Vagina (tissue), 2 donors: ENCODE results near the gene PARD3.

Source experiments
- POLR2A ChIP-seq, 2 donors: fragments of 450-650 bp; IDR thresholded peaks; one replicate each; pipeline ENCODE4 v1.6.1; 2017; ENCODE audit warnings: antibody characterized with exemption in 2 of 2, mild to moderate bottlenecking in 2 of 2, moderate library complexity in 2 of 2
- POLR2AphosphoS5 ChIP-seq, 2 donors: sonication (generic); formaldehyde crosslinking; IDR thresholded peaks; one replicate each; pipeline ENCODE4 v1.9.0; 2017; ENCODE audit warnings: antibody characterized with exemption in 2 of 2, mild to moderate bottlenecking in 2 of 2, low read depth in 1 of 2; ENCODE audit not compliant: insufficient read depth in 1 of 2
- TF ChIP-seq, protein P1 (sequence below), 3 experiments: fragments of 450-650 bp in 2 of 3; fragments of 200-600 bp in 1 of 3; sonication (generic) in 1 of 3; IDR thresholded peaks; one replicate each; pipeline ENCODE4 v1.5.1; 2017 to 2019; ENCODE audit warnings: antibody characterized with exemption in 3 of 3, mild to moderate bottlenecking in 2 of 3, moderate library complexity in 2 of 3

DNA sequence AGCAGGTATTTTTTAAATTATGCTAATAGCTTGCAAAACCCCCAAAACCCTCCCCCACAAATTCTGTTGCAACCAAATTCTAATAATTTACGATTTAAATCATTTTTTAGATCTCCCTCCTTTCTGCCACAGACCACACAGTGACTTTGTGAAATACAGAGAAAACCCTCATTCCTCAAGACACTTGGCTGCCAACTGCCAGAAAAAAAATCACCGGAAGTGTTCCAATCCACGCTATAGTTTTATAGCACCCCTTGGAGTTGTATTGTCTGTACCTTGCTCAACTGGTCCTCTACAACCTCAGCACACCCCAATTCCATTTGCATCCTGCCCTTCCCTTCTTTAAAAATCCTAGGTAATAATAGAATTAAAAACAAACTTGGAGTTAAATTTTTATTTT is 560.1 kb downstream of the PARD3 start:
- TF ChIP-seq, protein P1, sequence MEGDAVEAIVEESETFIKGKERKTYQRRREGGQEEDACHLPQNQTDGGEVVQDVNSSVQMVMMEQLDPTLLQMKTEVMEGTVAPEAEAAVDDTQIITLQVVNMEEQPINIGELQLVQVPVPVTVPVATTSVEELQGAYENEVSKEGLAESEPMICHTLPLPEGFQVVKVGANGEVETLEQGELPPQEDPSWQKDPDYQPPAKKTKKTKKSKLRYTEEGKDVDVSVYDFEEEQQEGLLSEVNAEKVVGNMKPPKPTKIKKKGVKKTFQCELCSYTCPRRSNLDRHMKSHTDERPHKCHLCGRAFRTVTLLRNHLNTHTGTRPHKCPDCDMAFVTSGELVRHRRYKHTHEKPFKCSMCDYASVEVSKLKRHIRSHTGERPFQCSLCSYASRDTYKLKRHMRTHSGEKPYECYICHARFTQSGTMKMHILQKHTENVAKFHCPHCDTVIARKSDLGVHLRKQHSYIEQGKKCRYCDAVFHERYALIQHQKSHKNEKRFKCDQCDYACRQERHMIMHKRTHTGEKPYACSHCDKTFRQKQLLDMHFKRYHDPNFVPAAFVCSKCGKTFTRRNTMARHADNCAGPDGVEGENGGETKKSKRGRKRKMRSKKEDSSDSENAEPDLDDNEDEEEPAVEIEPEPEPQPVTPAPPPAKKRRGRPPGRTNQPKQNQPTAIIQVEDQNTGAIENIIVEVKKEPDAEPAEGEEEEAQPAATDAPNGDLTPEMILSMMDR (IDR thresholded peaks at IDR 0.05): no peak
- TF ChIP-seq POLR2AphosphoS5 (IDR thresholded peaks at IDR 0.05; ENCODE audit: insufficient read depth in 1 of 2, low read depth in 1 of 2) (no peak), POLR2A (IDR thresholded peaks at IDR 0.05) (no peak)
